ENCODE data around the gene DICER1. TPM values are rescaled to one million over a fixed set of nuclear protein-coding genes. Genes with fewer than 3 reads are reported as not detected.

The DICER1 gene
- total RNA-seq, 1 donor from 2014 or later: 103 TPM

DNA sequence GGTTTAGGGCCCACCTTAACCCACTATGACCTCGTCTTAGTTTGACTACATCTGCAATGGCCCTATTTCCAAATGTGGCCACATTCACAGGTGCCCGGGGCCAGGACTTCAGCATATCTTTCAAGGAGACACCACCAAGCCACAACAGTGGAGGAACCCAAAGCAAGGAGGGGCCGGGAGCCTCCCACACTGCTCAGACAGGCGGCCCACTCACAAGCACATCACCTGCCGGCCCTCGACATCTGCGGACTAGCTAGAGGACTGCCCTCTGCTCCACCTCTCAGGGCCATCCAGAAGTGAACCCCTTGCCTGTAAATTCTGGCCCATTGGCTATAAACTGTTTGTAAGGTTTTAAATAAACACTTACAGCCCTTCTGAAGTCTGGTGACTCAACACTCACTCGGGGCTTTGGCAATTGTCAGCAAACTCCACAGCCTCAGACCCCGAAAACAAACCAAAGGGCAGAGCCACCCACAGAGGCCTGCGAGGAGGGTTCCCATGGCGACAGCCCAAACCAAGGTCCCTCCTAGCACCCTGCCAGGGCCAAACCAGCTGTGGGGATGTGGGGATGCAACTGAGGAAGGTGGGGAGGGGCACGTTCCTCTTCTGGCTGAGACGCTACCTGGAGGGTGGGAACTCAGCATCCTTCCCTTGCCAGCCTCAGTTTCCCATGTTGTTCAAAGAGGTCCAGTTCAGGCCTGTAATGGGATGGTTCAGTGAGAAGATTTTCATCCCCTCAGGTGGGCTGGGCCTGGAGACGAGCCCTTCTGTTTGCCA, 95.8 kb downstream of the DICER1 start:
- H3K4me1 ChIP-seq (ENCODE audit: insufficient read depth, low read length): no peaks in the 10 kb centered on the region
- no peak overlapping the region for H3K4me2 ChIP-seq (ENCODE audit: low read length)
- no peak overlapping the region for H3K9ac ChIP-seq (ENCODE audit: low read length)
- H3K36me3 ChIP-seq (ENCODE audit: insufficient read depth, low read length): no peaks in the 10 kb centered on the region
- no peak overlapping the region for H3K27ac Mint-ChIP-seq (ENCODE audit: unreplicated experiment)
- peaks cover 2% of the 10 kb centered on the region for H3K36me3 Mint-ChIP-seq (ENCODE audit: low read depth, unreplicated experiment)
- FAIRE-seq (no peak), DNase-seq (ENCODE audit: low read depth) (no peak)
- H3K9me3 ChIP-seq (ENCODE audit: insufficient read depth, low read depth, low read length): no peaks in the 10 kb centered on the region
- H3K27me3 ChIP-seq (ENCODE audit: insufficient read depth, low read length): no peaks in the 10 kb centered on the region
- H2AFZ ChIP-seq (ENCODE audit: low read depth, low read length): no peak overlapping the region
- TF ChIP-seq, protein P1, sequence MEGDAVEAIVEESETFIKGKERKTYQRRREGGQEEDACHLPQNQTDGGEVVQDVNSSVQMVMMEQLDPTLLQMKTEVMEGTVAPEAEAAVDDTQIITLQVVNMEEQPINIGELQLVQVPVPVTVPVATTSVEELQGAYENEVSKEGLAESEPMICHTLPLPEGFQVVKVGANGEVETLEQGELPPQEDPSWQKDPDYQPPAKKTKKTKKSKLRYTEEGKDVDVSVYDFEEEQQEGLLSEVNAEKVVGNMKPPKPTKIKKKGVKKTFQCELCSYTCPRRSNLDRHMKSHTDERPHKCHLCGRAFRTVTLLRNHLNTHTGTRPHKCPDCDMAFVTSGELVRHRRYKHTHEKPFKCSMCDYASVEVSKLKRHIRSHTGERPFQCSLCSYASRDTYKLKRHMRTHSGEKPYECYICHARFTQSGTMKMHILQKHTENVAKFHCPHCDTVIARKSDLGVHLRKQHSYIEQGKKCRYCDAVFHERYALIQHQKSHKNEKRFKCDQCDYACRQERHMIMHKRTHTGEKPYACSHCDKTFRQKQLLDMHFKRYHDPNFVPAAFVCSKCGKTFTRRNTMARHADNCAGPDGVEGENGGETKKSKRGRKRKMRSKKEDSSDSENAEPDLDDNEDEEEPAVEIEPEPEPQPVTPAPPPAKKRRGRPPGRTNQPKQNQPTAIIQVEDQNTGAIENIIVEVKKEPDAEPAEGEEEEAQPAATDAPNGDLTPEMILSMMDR (IDR thresholded peaks at IDR 0.05; ENCODE audit: insufficient read depth, low read depth, low read length): no peak
- no peak for TF ChIP-seq EZH2 (IDR thresholded peaks at IDR 0.05; ENCODE audit: insufficient read depth, low read length)
- no peaks in the 10 kb centered on the region for H3K9me3 Mint-ChIP-seq (ENCODE audit: unreplicated experiment)
- no peak overlapping the region for H3K4me3 Mint-ChIP-seq (ENCODE audit: unreplicated experiment)
- H4K20me1 ChIP-seq (ENCODE audit: insufficient read depth, low read length): no peaks in the 10 kb centered on the region
- peaks cover 5% of the 10 kb centered on the region for H3K4me1 Mint-ChIP-seq (ENCODE audit: low read depth, unreplicated experiment)
- no peak overlapping the region for H3K27ac ChIP-seq (ENCODE audit: low read depth, low read length)
- H3K79me2 ChIP-seq (ENCODE audit: insufficient read depth, low read length): no peaks in the 10 kb centered on the region
- no peak overlapping the region for H3K4me3 ChIP-seq (ENCODE audit: insufficient read depth, low read depth, low read length)
- peaks cover 9% of the 10 kb centered on the region for H3K27me3 Mint-ChIP-seq (ENCODE audit: low read depth, unreplicated experiment)

DNA sequence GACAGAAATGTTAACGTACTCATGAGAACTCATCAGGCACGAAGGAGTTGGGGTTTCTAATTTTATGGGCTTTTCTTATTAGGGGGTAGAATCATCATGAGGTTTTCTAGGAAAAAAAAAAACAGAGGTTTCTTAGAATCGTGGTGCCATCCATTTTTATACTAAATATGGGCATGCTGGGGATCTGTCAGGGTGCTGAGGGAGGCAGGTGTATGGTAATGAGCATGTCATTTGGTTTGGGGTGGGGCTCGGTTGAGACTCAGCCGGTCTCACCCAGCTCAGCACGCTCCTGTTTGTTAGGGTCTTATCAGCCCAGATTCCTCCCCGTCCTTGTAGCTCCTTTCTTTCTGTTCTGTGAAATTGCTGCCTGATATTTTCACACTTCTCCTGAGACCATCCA, 98.2 kb downstream of the DICER1 start:
- H3K9me3 Mint-ChIP-seq (ENCODE audit: unreplicated experiment): no peaks in the 10 kb centered on the region
- peaks cover 15% of the 10 kb centered on the region for H3K27me3 Mint-ChIP-seq (ENCODE audit: low read depth, unreplicated experiment)
- no peak for FAIRE-seq
- no peaks in the 10 kb centered on the region for H3K79me2 ChIP-seq (ENCODE audit: insufficient read depth, low read length)
- H2AFZ ChIP-seq (ENCODE audit: low read depth, low read length): no peak overlapping the region
- no peak overlapping the region for H3K27ac Mint-ChIP-seq (ENCODE audit: unreplicated experiment)
- H3K4me2 ChIP-seq (ENCODE audit: low read length): no peak overlapping the region
- H3K9ac ChIP-seq (ENCODE audit: low read length): no peak overlapping the region
- no peaks in the 10 kb centered on the region for H3K27me3 ChIP-seq (ENCODE audit: insufficient read depth, low read length)
- H3K27ac ChIP-seq (ENCODE audit: low read depth, low read length): no peak overlapping the region
- peaks cover 2% of the 10 kb centered on the region for H3K36me3 Mint-ChIP-seq (ENCODE audit: low read depth, unreplicated experiment)
- TF ChIP-seq, protein P1 (IDR thresholded peaks at IDR 0.05; ENCODE audit: insufficient read depth, low read depth, low read length): no peak
- TF ChIP-seq EZH2 (IDR thresholded peaks at IDR 0.05; ENCODE audit: insufficient read depth, low read length): no peak
- H4K20me1 ChIP-seq (ENCODE audit: insufficient read depth, low read length): no peaks in the 10 kb centered on the region
- H3K9me3 ChIP-seq (ENCODE audit: insufficient read depth, low read depth, low read length): no peaks in the 10 kb centered on the region
- H3K36me3 ChIP-seq (ENCODE audit: insufficient read depth, low read length): no peaks in the 10 kb centered on the region
- no peak overlapping the region for H3K4me3 ChIP-seq (ENCODE audit: insufficient read depth, low read depth, low read length)
- H3K4me1 ChIP-seq (ENCODE audit: insufficient read depth, low read length): no peaks in the 10 kb centered on the region
- H3K4me3 Mint-ChIP-seq (ENCODE audit: unreplicated experiment): no peak overlapping the region
- peaks cover 5% of the 10 kb centered on the region for H3K4me1 Mint-ChIP-seq (ENCODE audit: low read depth, unreplicated experiment)
- no peak for DNase-seq (ENCODE audit: low read depth)

DNA sequence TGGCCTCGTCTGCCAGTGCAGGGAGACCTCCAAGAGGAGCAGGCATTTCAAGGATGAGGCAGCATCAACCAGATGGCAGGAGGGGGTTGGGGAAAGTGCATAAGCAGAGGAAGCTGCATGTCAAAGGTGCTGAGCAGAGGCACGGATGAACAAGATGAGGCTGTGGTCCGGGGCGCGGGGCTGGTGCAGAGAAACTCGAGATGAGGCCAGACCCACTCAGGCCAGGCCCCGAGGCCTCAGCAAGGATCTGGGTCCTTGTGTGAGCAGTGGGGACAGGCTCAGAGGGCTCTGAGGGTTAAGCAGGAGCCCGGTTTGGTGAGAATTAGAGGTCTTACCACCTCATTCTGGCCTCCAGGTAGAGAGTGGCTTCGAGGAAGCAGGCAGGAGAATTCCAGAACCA, 98.8 kb downstream of the DICER1 start:
- H3K27me3 ChIP-seq (ENCODE audit: insufficient read depth, low read length): no peaks in the 10 kb centered on the region
- H2AFZ ChIP-seq (ENCODE audit: low read depth, low read length): no peak overlapping the region
- H3K27me3 Mint-ChIP-seq (ENCODE audit: low read depth, unreplicated experiment): peaks cover 15% of the 10 kb centered on the region
- H3K4me3 ChIP-seq (ENCODE audit: insufficient read depth, low read depth, low read length): no peak overlapping the region
- H3K4me1 ChIP-seq (ENCODE audit: insufficient read depth, low read length): no peaks in the 10 kb centered on the region
- H3K4me3 Mint-ChIP-seq (ENCODE audit: unreplicated experiment): no peak overlapping the region
- FAIRE-seq (no peak), DNase-seq (ENCODE audit: low read depth) (no peak)
- no peaks in the 10 kb centered on the region for H4K20me1 ChIP-seq (ENCODE audit: insufficient read depth, low read length)
- no peak overlapping the region for H3K27ac ChIP-seq (ENCODE audit: low read depth, low read length)
- H3K9me3 ChIP-seq (ENCODE audit: insufficient read depth, low read depth, low read length): no peaks in the 10 kb centered on the region
- H3K36me3 Mint-ChIP-seq (ENCODE audit: low read depth, unreplicated experiment): peaks cover 2% of the 10 kb centered on the region
- H3K9ac ChIP-seq (ENCODE audit: low read length): no peak overlapping the region
- no peak overlapping the region for H3K27ac Mint-ChIP-seq (ENCODE audit: unreplicated experiment)
- no peak overlapping the region for H3K4me2 ChIP-seq (ENCODE audit: low read length)
- H3K36me3 ChIP-seq (ENCODE audit: insufficient read depth, low read length): no peaks in the 10 kb centered on the region
- no peaks in the 10 kb centered on the region for H3K9me3 Mint-ChIP-seq (ENCODE audit: unreplicated experiment)
- no peaks in the 10 kb centered on the region for H3K79me2 ChIP-seq (ENCODE audit: insufficient read depth, low read length)
- peaks cover 5% of the 10 kb centered on the region for H3K4me1 Mint-ChIP-seq (ENCODE audit: low read depth, unreplicated experiment)
- TF ChIP-seq EZH2 (IDR thresholded peaks at IDR 0.05; ENCODE audit: insufficient read depth, low read length): no peak
- TF ChIP-seq, protein P1 (IDR thresholded peaks at IDR 0.05; ENCODE audit: insufficient read depth, low read depth, low read length): no peak

Measured in astrocyte (in vitro differentiated cells and primary cell).